Activated CD4-positive, alpha-beta T cell treated with anti-CD3 and anti-CD28 coated beads, Interleukin-2, amount 50 U/mL, for 16 hours (primary cell): ENCODE measurements around the gene KRTAP6-1.

ENCODE experiments used
- DNase-seq: peaks from one replicate; pipeline ENCODE4 v3.0.0-alpha.2; 2020

KRTAP6-1 gene

DNA sequence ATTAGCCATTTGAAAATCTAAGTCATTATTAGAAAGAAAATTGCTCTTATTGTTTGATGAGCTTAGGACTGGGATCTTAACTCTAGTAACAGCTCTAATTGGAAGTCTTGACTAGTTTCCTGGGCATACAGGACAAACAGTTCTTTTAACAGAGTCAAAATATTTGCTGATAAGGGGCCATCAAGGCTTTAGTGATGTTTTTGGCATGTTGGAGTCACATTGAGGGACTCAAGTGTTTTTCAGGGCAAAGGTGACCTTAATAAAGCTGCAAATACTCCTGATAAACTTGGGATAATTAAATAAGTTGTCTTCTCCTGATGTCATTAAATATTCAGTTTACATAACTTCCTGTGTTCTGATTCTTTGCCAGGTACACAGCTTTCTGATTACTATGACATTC is 46.1 kb downstream of the KRTAP6-1 start:
- DNase-seq, result no peak

DNA sequence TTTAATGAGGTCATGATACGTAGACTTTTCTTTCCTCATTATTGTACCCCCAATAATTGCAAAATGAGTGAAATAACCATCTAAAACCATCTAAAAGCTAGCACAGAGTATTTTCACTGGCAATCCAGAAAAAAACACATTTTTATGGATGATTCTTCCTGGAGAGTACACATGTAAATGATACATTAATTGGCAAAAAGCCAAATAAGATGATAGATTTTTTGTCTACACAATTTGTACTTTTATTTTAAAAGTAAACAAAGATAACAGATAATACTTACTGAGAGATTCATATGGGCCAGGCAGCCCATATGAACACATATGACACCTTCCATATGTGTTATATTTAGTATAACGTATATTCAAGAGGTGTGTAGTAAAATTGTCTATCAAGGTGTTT is 50.1 kb downstream of the KRTAP6-1 start:
- DNase-seq, result no peak
